NCI-H82 treated with DMSO at 0.1 percent for 48 hours (cell line): ENCODE measurements around the gene TEC.
A peak's percentile ranks its signal among the peaks of the same experiment; 100 is the strongest.

Source experiments
- DNase-seq: peaks from one replicate; lab custom pipeline; 2025; ENCODE audit not compliant: unreplicated experiment; lab: John Stamatoyannopoulos, UW

TEC gene

DNA sequence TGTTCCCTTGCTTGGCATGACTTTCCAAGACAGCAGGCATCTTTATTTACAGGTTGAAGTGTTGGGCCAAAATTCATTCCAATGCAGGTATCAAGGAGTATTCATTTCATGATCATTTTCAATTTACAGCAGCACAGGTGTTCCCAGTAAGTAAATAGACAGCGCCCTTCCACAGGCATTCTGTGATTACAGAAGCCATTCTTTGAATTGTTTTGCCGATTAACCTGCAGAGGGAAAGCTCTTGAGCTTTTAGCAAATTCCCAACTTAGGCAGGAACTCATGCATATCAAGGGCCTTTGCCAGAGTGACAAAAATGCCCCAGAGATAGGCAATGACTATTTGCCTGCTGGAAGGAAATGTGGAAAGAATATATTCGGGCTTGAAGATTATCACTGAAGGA, 142.4 kb downstream of the TEC start:
- no peak for DNase-seq

DNA sequence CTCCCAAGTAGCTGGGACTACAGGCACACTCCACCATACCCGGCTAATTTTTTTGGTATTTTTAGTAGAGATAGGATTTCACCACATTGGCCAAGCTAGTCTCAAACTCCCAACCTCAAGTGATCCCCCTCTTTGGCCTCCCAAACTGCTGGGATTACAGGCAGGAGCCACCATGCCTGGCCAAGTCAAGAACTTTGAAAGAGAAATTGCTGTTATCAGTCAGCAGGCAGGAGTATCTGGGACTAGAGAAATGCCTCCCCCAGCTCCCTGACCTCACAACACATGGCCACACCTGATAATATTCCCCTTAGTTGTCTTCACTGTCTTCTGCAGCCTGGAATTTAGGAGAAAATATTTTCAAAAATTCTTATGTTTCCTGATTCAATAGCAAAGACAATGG, 143.0 kb downstream of the TEC start:
- DNase-seq = no peak

DNA sequence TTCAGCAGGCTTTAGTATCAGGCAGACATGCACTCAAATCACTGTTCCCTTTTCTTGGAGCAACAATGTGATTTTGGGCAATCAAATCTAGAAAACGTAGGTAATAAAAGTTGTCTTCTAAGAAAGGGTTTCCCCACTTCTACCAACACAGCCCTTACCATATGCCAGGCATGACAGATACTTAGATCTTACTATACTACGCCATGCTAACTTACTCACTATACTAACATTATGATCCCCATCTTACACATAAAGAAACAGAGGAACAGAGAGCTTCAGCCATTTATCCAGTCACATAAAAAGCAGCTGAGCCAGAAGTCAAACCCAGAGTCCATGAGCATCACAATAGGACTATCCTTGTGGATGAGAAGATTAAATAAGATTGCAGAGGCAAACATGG, 144.8 kb downstream of the TEC start:
- no peak for DNase-seq

DNA sequence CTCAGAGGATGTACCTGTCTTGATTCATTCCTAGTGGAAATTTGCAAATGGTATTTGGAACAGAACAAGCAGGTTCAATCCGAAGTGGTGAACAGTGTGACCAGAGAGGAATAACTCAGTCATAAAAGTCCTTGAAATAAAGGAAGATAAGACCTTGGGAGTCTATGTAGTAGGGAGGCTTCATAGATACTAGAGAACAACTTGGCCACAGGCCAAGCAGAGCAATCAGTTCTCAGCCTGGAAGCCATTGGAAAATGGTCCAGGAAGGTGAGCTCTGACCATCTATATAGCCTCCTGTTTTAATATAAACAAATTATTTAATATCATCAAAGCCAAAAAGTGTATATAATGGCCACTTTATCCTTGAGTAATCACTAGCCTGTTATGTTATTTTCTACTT, 146.9 kb downstream of the TEC start:
- no peak for DNase-seq

DNA sequence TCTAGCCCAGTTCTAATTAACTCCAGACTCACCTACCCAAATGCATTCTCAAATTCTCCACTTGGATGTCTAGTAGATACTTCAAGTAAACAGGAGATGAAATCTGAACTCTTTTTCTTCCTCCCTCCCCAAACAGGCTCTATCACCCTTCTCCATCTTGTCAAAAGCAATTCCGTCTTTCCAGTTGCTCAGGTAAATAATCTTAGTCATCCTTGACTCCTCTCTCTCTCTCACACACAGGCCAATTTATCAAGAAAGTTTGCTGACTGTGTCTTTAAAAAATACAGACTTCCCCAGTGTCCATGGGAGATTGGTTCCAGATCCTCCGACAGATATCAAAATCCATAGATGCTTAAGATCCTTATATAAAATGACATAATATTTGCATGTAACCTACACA, 148.5 kb downstream of the TEC start:
- DNase-seq = no peak

DNA sequence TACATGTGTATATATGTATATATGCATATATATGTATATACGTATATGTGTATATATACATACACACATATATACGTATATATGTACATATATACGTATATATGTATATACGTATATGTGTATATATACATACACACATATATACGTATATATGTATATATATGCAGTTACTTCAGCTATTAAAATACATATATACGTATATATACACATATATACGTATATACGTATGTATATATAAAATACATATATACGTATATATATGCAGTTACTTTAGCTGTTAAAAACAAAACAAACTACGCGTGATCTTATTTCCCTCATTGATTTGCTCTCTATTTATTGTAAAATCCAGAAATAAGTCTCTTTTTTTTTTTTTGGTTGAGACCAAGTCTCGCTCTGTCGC, 149.5 kb downstream of the TEC start:
- no peak for DNase-seq

DNA sequence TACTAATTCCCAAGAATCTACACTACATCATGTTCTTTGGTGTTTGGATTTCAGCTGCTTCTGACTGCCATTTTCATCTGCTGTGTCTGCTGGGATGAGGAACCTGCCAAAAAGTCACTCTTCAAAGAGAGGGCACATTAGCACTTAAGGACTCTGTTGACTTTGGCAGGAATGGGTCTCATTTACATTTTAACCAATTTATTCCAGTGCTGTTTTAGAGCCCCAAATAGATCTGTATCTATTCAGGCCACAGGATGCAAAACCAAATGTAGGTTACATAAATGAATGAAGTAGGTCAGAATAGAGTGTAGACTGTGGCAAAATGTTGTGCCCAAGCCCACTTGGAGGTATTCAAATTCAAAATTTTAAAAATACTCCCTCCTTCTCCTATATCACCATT, 150.0 kb downstream of the TEC start:
- DNase-seq = no peak

DNA sequence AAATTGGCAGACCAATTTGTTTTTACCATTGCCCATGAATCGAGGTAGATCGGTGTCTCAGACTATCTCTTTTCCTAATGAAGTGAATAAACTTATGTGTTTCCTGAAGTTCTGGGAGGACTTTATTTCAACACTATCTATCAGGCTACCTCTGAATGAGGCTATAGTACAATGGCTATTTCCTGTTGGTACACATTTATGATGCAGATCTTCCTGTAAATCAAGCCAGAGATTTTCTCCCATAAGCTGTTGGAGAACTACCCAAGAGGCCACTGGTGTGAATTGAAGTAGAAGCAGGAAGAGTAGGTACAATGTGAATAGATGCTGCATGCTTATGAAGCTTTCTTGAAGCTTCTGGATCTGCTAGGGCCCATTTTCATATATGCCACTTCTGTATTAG, 151.6 kb downstream of the TEC start:
- no peak for DNase-seq

DNA sequence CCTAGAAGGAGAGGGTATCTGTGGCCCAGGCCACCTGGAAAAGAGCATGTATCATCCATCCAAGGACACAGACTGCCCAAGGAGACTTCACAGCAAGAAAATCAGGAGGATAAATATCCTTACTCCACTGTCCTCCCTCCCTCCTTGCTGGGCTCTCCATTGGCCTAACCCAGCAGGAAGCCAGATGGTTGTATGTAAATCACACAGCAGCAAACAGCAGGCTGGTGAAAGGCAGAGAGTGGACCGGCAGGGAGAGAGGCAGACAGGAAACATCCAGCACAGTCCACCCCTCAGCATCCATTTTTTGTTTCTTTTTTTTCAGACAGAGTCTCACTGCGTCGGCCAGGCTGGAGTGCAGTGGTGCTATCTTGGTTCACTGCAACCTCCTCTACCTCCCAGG, 153.1 kb downstream of the TEC start:
- DNase-seq = no peak

DNA sequence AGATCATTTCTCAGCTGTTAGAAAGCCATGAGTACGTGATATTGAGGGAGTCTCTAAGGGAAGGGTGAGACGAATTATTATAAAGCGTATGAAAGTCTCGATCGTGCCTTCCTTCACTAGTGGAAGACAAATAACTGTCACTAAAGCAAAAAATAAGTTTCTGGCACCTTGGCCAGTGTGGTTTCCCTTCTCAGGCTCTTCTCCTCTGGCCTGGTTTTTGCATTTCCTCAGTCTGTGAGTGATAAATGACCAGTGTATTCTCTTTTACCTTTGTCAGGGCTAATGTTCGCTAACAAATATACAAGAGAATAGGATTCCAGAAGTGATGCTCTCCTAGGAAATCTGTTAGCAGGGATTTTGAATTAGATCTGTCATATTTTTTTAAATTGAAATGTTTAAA, 155.2 kb downstream of the TEC start:
- DNase-seq = no peak

DNA sequence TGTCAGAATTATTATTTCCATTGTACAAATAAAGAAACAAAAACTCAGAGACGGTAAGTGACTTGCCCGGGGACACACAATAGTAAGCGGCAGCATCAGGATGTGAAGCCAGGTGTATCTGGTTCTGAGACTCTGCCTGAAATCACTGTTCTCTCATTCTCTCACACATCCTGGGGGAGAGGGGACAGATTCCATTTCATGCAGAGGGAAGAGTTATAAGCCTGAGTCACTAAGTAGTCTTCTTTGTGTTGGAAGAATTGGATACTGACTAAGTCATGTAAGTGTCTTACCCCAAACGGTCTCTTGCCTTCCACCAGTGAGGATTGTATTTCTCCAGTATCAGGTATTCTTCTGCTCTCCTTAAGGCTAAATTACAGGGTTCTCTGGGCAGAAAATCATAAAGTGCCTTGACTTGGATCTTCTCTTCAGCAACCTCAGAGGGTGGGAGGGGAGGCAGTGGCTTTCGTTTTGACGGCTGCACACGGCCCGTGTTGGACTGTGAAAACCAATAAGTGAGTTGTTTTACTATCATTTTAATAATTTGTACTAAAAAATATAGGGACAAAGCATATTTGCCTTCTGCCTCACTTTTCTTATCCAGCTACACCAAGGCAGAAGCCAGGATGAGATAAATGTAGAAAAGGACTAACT, 157.5 kb downstream of the TEC start:
- DNase-seq = no peak

DNA sequence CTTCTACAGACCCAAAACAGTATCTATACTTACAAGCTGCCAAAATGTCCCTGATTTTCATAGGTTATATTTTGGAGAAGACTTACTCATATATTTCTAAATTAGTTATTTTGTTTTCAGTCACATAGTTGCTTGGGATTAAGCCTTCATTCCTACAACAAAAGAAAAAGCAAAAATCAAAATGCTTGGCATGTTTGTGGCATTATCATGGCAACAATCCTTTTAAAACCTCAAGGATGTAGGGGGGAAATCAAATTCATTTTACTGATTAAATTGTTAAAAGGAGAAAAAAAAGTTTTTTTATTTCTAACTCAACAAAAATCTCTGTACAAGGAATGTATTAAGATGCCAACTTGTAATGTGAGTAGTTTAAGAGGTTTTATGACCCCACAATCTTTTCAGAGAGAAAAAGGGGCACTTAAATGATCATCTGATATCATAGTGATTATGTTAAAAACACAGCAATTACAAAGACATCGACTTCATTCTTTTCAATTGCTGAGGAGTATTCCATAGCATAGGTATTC, 159.1 kb downstream of the TEC start:
- no peak for DNase-seq

DNA sequence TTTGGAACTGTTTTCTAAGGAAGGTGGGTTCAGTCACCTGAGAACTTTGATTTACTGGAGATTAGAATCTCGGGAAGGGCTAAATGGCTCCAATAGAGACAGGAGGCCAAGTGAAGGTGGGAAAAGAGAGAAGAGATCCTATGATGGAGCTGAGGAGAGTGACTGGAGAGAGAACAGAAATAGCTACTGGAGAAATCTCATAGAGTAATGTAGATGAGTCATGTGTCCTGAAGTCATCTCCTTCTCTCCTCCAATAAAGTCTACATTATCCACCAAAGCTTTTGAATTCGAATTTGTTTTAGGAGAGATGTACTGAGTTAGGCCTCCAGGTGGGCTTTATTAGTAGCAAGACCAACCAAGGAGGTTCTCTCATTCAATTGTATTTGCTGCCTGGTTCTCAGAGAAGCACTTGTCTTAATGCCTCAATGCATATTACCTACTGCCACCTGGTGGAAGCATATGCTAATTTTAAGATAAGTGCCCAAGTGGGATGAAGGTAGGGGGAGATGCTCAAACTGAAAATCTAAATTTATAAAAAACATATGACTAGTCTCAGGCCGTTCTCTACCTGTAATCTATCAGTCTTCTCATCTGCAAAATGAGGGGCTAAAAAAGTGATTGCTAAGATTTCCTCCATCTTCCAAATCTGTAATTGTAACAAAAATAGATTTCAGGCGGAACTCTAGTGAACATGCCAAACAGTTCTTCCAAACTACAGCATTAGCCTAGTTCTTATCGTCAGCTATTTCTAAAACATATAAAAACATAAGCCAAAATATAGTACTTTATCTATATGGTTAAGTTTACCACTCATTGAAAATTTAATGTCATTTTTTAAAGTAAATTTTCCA, 160.0 kb downstream of the TEC start:
- DNase-seq = no peak

DNA sequence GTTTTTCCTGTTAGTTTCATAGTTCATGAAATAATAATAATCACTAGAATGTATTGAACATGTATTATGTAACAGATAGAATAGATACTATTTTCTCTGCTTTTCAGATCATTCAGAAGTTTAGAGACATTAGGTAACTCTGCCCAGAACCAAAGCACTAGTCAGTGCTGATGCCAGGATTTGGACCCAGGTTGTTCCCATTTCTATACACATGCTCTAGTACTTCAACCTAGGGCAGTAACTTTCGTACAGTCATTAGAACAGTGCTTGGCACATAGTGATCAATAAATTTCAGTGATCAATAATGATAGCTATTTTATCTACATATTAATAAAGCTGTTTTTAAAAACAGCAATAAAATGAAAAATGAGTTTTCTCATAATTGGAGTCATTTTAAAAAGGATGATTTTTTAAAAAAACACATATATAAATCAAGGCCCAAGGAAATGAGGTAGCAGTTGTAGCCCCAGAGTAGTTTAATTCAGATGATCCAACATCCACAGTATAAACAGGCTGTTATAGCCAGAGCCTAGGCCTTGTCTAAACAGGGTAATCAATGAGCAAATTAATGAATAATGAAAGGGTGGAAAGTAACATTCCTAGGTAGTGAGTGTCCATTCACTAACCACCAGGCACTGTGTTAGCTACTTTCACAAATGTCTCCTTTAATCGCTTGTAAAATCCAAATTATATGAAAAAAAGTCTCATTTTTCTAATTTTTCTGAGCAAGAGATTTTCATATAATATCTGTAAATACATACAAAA, 161.1 kb downstream of the TEC start:
- DNase-seq = no peak

DNA sequence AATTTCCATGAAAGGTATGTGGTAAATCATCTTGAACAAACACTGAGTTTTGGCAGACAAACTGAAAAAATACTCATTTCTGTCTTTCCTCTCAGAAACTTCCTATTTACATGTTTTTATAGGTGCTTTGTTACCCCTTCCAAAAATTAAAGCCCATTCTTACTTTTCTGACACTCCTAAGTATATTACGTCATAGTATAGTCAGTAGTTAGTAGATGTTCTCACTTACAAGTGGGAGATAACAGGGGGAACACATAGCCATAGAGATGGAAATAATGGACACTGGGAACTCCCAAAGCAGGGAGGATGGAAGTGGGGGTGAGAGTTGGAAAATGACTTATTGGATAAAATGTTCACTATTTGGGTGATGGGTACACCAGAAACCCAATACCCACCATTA, 164.4 kb downstream of the TEC start:
- DNase-seq = no peak

DNA sequence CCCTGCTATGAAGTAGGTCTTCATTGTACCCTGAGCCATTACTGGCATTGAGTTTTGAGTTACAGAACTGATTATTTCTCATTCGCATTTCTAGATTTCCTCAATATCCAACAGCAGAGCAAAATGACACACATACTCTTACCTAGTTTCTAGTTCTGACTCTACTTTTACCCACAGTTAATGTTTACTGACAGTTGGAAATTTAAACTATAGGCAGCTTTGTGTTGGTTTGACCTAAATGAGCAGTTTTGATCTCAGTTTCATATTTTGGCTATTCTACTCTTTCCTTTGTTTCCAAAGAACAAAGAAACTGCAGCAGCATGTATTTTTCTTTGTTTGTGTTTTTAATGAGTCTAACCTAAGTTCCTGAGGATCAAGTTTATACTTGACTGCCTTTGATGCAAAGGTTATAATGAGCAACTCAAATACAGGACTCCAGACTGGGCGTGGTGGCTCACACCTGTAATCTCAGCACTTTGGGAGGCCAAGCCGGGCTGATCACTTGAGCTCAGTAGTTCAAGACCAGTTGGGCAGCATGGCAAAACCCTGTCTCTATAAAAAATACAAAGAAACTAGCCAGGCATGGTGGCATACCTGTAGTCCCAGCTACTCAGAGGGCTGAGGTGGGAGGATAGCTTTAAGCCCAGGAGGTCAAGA, 166.0 kb downstream of the TEC start:
- no peak for DNase-seq

DNA sequence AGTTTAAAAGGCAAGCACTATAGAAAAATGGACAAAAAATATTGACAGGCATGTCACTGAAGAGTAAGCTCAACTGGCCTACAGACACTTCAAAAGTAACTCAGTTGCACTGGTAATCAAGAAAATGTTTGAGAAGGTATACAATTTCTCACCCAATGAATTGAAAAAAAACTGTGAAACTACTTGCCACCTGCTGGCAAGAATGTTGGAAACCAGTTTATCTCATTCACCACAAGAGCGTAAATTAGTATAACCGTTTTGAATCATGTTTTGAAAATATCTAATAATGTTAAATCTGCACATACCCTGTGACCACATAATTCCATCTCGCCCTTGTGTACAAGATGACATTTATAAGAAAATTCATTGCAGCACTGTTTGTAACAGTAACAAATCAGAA, 167.3 kb downstream of the TEC start:
- no peak for DNase-seq

DNA sequence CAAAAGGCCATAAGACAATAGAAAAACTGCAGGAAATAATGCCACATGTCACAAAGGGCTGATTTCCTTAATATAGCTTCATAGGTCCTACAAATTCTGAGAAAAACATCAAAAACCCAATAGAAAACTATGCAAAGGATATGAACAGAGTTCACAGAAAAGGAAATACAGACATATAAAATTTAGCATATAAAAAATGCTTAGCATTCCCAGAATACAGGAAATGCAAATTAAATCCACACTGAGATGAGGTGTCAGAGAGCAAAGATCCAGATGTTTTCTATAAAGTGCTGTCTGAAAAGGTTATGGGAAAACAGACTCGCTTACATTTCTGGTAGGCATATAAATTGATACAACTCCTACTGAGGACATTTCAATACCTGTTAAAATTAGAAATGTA, 169.4 kb downstream of the TEC start:
- DNase-seq = no peak

DNA sequence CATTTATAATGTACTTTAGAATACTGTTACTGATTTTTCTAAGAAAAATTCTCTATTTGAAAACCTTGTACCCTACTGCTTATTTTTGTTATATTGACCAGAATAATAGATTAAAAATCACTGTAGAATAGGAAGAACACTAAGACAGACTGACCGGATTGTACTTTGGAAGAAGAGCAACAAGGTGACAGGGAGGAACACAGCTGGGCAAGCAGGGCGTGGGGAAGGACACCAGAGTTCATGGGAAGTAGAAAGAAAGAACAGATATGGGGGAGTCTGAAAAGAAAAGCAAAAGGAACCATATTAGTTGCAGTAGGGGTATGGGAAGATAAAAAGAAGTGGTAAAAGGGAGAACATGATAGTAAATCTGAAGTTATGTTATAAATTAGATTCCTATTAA, 174.2 kb downstream of the TEC start:
- no peak for DNase-seq

DNA sequence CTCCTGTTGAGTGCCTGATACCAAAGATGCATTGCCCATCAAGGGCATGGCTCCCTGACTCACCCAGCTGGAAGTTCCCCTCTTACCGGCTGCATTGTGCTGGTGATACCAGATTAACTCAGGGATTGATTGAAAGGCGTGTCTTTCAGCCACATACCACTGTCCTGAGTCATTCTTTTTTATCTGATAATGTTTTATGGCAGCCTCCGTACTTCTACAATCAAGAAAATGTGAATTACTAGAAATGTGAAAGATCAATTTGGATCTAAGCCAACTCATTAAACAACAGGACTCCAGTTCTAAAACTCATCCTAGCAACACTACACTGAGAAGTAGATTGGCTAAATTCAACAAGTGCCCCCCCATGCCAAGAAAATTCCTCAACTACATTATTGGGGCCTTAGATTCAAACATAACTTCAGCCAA, 175.6 kb downstream of the TEC start:
- DNase-seq = no peak

DNA sequence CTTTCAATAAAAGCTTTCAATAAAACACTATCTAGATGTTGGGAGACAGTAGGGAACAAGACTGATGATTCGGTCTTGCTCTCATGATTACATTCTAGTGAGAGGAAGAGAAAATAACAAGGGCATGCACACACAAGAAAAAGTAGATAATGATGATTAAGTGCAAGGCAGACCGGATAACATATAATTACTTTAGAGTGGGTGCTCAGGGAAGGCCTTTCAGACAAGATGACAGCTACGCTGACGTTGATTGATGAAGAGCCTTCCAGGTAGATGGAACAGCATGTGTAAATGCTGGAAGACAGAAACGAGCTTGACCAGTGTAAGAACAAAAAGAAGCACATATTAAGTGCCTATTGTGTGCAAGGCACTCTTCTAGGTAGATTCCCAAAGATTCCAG, 179.0 kb downstream of the TEC start:
- DNase-seq = peak; percentile 5
